Smooth muscle cell of the brain vasculature (primary cell): Measurements from ENCODE around the gene GUSB.
"Not testable (repeated sequence)": the region's sequence is repeated elsewhere in the genome, so short reads cannot be mapped to it uniquely, and the experiment has no call there.

Source experiments
- DNase-seq: peaks from one replicate; pipeline ENCODE4 v3.0.0-alpha.2; 2012; ENCODE audit warnings: low read depth, low spot score

The GUSB gene

DNA sequence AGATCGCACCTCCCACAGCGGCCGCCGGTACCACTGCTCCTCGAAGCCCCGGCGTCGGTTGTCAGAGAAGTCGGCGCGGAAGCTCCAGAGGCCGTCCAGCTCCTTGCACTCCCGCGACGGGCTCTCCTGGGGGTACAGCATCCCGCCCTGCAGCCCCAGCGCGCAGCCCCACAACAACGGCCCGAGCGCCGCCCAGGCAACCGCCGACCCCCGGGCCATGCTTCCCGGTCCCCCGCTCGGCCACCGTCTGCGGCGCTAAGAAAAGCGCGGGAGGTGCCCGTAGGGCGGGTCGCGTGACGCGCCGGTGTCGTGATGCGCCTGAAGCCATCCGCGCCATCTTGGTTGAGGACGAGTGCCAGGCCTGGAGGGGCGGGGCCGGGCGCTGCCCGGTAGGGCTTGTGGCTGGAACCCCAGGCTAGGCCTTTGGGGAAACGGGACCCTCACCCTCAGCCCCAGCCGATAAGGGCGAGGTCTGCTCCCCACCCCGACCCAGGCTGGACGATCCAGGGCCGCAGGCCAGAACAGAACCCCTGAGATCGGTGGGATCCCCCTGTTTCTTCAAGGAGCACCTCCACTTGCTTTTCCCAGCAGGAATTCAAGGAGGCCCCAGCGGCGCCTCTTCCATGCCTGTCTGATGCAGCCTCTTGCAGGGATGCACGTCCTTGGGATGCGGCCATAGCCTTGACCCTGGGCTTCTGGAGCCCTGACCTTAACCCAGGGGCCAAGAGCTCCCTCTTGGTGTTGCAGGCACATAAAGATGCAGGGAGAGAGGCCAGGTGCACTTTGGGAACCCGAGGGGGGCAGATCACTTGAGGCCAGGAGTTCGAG is at the start of gene GUSB:
Gene GUSB, minus strand, starts transcription at position 249 of the 828 bp plus-strand sequence. Its CDS starts 30 bp downstream, at position 219.
- peak; percentile 67 for DNase-seq

DNA sequence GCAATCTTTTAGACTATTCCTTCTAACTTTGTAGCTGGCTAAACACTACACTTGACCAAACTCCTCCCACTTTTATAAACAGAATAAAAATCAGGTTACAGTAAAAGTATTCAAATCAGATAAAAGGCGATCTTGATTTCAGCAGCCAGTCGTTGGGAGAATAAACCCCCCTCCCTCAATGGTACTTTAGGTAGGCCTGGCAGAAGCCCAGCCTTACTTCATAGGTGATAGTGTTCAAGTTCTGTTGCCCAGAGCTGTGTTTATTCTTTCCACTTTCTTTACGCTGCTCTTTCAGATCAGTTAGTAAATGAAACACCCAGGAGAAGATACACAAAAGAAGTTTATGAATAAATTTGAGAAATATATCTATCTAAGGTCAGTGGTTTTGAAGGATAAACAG is 46.3 kb upstream of the GUSB start:
- not testable (repeated sequence) for DNase-seq

GRCh38 chr7:66016131-66016461 is 34.1 kb upstream of the GUSB start:
- no peak for DNase-seq

GRCh38 chr7:66015440-66016130 is 33.6 kb upstream of the GUSB start:
- DNase-seq = no peak

DNA sequence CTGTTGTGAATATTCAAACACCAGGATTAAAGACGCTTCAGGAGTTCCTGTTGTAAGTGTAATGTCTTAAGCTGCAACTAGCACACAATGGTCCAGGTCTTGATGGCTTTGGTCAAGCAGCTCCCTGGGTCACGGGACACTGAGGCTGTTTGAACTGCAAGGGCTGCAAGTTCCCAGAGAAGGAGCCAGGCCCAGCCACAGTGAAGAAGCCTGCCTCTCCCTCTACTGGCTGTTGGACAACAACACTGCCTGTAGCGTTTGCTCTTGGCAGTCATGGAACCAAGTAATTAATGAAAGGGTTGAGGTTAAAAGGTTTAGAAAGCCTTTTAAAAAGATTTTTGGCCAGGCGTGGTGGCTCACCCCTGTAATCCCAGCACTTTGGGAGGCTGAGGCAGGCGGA is 31.9 kb upstream of the GUSB start:
- peak; percentile 2 for DNase-seq

- DNase-seq = no peak
Measured at GRCh38 chr7:66007232-66007631, 25.2 kb upstream of the GUSB start.

DNA sequence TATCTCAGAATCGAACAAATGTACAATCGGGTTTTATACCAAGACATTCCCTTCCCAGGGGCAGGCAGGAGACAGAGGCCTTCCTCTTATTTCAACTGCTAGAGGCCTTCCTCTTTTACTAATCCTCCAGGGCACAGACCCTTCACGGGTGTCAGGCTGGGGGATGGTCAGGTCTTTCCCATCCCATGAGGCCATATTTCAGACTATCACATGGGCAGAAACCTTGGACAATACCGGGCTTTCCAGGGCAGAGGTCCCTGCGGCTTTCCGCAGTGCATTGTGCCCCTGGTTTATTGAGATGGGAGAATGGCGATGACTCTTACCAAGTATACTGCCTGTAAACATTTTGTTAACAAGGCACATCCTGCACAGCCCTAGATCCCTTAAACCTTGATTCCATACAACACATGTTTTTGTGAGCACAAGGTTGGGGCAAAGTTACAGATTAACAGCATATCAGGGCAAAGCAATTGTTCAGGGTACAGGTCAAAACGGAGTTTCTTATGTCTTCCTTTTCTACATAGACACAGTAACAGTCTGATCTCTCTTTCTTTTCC is 23.2 kb upstream of the GUSB start:
- DNase-seq = not testable (repeated sequence)

DNA sequence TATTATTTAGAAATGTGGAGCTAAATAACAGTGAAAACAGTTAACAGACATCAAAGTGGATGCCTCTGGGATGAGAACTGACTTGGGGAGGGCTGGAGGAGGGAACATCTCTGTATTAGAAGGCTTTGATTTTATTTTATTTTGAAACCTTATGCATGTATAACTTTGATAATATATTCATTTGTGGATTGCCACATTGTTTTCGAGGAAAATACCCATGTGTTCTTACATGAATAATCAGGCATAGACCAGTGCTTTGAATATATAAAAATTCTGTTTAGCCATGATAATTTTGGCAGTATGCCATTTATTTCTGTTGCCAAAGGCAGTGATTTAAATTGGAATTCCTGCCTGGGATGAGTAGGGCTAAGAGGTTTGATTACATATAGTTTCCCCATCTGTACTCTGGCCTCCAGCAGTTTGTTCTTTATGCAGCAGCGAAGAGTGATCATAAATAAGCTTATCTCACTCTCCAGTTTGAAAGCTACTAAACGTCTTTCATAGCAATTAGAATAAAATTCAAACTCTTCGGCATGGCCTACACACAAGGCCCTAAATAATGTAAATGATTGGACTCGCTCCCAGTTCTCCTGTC is 18.9 kb upstream of the GUSB start:
- DNase-seq = not testable (repeated sequence)

DNA sequence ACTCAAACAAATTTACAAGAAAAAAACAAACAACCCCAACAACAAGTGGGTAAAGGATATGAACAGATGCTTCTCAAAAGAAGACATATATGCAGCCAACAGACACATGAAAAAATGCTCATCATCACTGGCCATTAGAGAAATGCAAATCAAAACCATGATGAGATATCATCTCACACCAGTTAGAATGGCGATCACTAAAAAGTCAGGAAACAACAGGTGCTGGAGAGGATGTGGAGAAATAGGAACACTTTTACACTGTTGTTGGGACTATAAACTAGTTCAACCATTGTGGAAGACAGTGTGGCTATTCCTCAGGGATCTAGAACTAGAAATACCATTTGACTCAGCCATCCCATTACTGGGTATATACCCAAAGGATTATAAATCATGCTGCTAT is 13.0 kb upstream of the GUSB start:
- DNase-seq = not testable (repeated sequence)

- no peak for DNase-seq
Measured at GRCh38 chr7:65992526-65992925, 10.5 kb upstream of the GUSB start.

DNA sequence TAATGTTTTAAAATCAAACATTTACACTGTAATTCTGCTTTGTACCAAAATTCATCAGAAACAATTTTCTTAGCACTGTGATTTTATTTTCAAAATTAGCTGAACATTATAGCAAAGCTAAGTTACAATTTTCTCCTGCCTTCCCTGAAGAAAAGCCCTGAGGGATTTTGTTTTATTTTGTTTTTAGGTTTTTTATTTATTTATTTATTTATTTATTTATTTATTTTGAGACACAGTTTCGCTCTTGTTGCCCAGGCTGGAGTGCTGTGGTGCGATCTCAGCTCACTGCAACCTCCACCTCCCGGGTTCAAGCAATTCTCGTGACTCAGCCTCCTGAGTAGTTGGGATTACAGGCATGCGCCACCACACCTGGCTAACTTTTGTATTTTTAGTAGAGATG is 9.8 kb upstream of the GUSB start:
- not testable (repeated sequence) for DNase-seq

- no peak for DNase-seq
Measured at GRCh38 chr7:65989694-65990080, 7.7 kb upstream of the GUSB start.

GRCh38 chr7:65988503-65988902 is 6.5 kb upstream of the GUSB start:
- not testable (repeated sequence) for DNase-seq

DNA sequence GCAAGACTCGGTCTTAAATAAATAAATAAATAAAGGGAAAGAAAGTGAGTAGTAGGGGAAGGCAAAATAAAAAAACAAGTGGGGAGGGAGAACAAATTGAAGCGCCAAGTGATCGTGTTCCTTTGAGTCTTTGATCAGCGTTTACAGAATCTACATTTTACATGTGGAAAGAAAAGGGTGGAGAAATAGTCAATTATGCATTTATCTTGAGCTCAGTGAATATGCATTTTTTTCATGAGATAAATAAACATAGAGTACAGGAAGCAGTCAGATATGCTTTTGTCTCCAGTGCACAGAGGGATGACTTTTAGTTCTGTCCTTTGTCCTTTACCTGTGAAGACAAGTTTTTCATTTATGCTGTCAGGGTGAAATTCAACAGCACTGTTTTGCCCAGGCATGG is 6.1 kb upstream of the GUSB start:
- no peak for DNase-seq

GRCh38 chr7:65983965-65984658 is 2.1 kb upstream of the GUSB start:
- no peak for DNase-seq

DNA sequence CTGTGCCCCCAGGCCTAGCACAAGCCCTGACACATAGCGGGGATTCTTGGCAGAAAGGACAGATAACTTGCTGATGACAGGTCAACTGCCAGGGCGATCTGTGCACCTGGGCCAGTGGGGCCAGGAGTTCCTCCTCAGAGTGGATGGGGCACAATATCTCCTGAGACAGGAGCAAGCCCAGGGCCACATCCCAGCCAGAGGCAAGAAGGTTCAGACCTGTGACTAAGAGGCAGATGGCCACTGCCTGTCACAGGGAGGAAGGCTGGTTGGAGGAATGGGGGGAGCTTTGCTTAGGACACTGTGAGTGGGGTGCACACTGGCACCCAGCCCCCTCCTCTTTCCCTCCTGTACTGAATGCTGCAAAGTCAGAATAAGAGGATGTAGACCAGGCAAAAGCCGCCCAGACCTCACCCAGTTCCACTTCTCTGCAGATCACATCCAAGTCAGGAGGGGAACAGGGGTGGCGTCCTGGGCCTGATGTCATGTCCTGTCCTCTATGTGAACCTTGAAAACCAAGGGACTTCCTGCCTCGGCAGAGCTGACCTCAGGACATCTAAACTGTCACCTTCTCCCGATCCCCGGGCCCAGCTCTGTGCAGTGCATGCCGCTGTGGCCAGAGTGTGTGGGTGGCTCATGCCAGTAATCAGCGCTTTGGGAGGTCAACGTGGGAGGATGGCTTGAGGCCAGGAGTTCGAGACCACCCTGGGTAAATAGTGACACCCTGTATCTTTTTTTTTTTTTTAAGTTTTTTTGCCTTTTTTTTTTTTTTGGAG is 1.3 kb downstream of the GUSB start:
- DNase-seq = no peak

DNA sequence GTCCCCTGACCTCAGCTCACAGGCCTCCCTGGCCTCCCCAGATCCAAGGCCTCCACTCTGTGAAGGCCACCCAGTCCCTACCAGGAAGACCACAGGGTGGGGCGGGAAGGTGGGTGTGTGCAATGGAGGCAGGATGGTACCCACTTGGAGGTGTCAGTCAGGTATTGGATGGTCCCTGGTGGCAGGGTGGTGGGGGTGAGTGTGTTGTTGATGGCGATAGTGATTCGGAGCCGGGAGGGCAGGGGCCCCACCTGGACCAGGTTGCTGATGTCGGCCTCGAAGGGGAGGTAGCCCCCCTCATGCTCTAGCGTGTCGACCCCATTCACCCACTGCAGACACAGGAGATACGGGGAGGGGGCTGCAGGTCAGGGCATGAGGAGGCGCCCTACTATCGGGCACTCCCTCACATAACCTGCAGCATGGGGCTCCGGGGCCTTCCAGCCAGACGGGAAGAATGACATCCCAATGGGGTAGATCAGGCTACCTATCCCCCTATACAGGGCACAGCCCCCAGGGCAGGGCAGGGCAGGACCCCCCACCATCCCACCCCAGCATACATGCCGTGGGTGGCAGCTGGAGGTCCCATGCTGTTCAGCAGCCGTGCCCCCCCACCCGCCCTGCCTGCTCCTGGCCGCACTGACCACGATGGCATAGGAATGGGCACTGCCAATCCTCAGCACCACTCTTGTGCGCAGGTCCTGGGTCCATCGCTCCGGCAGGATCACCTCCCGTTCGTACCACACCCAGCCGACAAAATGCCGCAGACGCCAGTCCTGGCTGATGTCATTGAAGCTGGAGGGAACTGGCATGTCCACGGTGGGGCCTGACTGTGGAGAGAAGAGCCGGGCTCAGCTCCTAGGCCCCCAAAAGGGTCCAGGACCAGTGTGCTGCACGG is 2.2 kb downstream of the GUSB start:
- DNase-seq = no peak

DNA sequence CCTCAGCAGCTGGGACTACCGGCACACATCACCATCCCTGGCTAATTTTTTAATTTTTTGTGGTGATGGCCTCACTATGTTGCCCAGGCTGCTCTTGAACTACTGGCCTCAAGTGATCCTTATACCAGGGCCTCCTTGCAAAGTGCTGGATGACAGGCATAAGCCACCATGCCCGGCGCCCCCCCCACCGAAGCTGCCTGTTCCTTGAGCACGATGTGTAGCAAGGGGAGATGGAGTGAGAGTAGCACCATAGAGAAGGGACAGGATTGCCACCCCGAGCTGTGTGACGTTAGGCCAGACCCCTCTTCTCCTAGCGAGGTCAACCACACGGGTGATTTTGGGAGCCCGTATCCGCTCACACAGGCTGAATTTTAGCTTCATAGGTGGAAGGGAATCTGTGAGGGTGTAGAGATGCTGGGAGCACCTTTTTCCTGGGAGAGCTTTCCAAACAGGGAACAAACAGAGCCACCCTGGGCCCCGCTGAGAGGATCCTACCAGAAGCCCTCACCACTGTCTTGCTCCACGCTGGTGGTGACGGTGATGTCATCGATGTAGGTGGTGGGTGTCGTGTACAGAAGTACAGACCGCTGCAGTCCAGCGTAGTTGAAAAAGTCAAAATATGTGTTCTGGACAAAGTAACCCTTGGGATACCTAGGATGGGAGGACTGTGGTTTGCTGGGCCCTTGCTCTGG is 3.0 kb downstream of the GUSB start:
- no peak for DNase-seq

- no peak for DNase-seq
Measured at GRCh38 chr7:65976659-65977196, 5.3 kb downstream of the GUSB start.
